ENCODE results near the gene SOX3.

SOX3 gene

DNA sequence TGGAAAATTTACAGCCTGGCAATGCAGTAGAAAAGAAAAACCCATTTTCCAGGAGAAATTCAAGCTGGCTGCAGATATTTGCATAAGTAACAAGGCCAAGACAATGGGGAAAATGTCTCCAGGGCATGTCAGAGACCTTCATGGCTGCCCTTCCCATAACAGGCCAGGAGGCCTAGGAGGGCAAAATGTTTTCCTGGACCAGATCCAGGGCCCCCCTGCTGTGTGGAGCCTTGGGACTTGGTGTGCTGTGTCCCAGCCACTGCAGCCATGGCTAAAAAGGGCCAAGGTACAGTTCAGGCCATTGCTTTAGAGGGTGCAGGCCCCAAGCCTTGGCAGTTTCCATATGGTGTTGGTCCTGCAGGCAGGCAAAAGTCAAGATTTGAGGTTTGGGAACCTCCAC is 29.8 kb downstream of the SOX3 start:
- TF ChIP-seq, protein P1, sequence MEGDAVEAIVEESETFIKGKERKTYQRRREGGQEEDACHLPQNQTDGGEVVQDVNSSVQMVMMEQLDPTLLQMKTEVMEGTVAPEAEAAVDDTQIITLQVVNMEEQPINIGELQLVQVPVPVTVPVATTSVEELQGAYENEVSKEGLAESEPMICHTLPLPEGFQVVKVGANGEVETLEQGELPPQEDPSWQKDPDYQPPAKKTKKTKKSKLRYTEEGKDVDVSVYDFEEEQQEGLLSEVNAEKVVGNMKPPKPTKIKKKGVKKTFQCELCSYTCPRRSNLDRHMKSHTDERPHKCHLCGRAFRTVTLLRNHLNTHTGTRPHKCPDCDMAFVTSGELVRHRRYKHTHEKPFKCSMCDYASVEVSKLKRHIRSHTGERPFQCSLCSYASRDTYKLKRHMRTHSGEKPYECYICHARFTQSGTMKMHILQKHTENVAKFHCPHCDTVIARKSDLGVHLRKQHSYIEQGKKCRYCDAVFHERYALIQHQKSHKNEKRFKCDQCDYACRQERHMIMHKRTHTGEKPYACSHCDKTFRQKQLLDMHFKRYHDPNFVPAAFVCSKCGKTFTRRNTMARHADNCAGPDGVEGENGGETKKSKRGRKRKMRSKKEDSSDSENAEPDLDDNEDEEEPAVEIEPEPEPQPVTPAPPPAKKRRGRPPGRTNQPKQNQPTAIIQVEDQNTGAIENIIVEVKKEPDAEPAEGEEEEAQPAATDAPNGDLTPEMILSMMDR (IDR thresholded peaks at IDR 0.05; ENCODE audit: low read depth, low read length, missing control alignments) = no peak
- no peak overlapping the region for H3K4me3 ChIP-seq (replicated peaks; ENCODE audit: low read depth, low read length)
- DNase-seq (ENCODE audit: extremely low read depth, low read depth) = no peak

GRCh38 chrX:140467211-140467610 is 37.7 kb downstream of the SOX3 start:
- TF ChIP-seq, protein P1 (IDR thresholded peaks at IDR 0.05; ENCODE audit: low read depth, low read length, missing control alignments) = no peak
- H3K4me3 ChIP-seq (replicated peaks; ENCODE audit: low read depth, low read length) = no peak overlapping the region
- DNase-seq (ENCODE audit: extremely low read depth, low read depth) = no peak
